Gastrocnemius medialis (tissue), 4 donors: ENCODE data around the gene ESYT2. TPM values are rescaled to one million over a fixed set of nuclear protein-coding genes. Genes with fewer than 3 reads are reported as not detected.

Source experiments
- ATAC-seq, 2 donors: fragments of 150-250 bp; one replicate each; pipeline ENCODE4 v1.9.1; 2016
- DNase-seq, 2 donors: peaks; one replicate each; pipeline ENCODE4 v3.0.0-alpha.2; 2019
- H3K27ac ChIP-seq, 4 donors: fragments of 200-600 bp; sonication (generic); 1 replicate in 1 of 4; 2 replicates in 3 of 4; pipeline ENCODE4 v1.5.1; 2016 to 2018; ENCODE audit warnings: mild to moderate bottlenecking in 2 of 4, moderate library complexity in 1 of 4
- H3K27me3 ChIP-seq, 3 donors: fragments of 200-600 bp; sonication (generic) in 2 of 3; 1 replicate in 1 of 3; 2 replicates in 2 of 3; pipeline versions ENCODE4 v1.5.1 to v1.6.0; 2016 to 2019; ENCODE audit warnings: mild to moderate bottlenecking in 1 of 3, moderate library complexity in 1 of 3
- H3K36me3 ChIP-seq, 2 donors: fragments of 200-600 bp; sonication (generic) in 1 of 2; one replicate each; pipeline ENCODE4 v1.5.1; 2017 to 2018
- H3K4me1 ChIP-seq, 2 donors: fragments of 200-600 bp; sonication (generic) in 1 of 2; one replicate each; pipeline ENCODE4 v1.5.1; 2016 to 2017; ENCODE audit warnings: mild to moderate bottlenecking in 2 of 2
- H3K4me3 ChIP-seq, 4 donors: fragments of 200-600 bp; sonication (generic) in 3 of 4; 1 replicate in 1 of 4; 2 replicates in 3 of 4; pipeline ENCODE4 v1.5.1; 2016 to 2019; ENCODE audit warnings: mild to moderate bottlenecking in 2 of 4
- H3K9me3 ChIP-seq, 3 donors: fragments of 200-600 bp; sonication (generic) in 2 of 3; 1 replicate in 1 of 3; 2 replicates in 2 of 3; pipeline ENCODE4 v1.5.1; 2016 to 2019
- CTCF ChIP-seq, 5 experiments: fragments of 450-650 bp in 3 of 5; fragments of 200-600 bp in 2 of 5; sonication (generic) in 2 of 5; IDR thresholded peaks in 4 of 5; conservative IDR thresholded peaks in 1 of 5; 1 replicate in 4 of 5; 2 replicates in 1 of 5; pipeline ENCODE4 v1.5.1; 2016 to 2019; ENCODE audit warnings: antibody characterized with exemption in 5 of 5, mild to moderate bottlenecking in 3 of 5, moderate library complexity in 3 of 5
- POLR2A ChIP-seq, 2 donors: fragments of 450-650 bp; IDR thresholded peaks; one replicate each; pipeline ENCODE4 v1.6.1; 2017; ENCODE audit warnings: antibody characterized with exemption in 2 of 2, mild to moderate bottlenecking in 2 of 2, moderate library complexity in 2 of 2
- in situ Hi-C, 4 donors: fragments of 200-750 bp; cut with MboI; loops; one replicate each; pipeline versions ENCODE4 v1.15.0 to v1.8.0; 2017; ENCODE audit warnings: low sequenced_read_pairs in 4 of 4
- intact Hi-C: fragments of 100-400 bp; cut with DNase I; formaldehyde crosslinking; loops from one replicate; pipeline ENCODE4 v1.15.1; 2023; ENCODE audit warnings: low total_unique reads
- total RNA-seq, 4 donors: library from RNA; depleted of rRNA; stranded (reverse); fragments of >200 nt; gene quantifications; one replicate each; pipeline versions ENCODE4 v1.1.0 to v1.2.3, GENCODE V29; 2016

ESYT2 gene
- total RNA-seq, 4 donors from 2014 or later, result 67.5 to 106 (median 74.7) TPM

GRCh38 chr7:158811461-158811860 is 17.8 kb downstream of the ESYT2 start:
- in situ Hi-C loops (no loop called here), intact Hi-C loops (no loop called here)
- Histone ChIP-seq H3K27ac (peak overlapping the region; percentile 57 to 77 (median 72)), H3K27me3 (no peaks in the 10 kb centered on the region), H3K36me3 (no peaks in the 10 kb centered on the region), H3K9me3 (no peaks in the 10 kb centered on the region), H3K4me3 (no peak overlapping the region), H3K4me1 (peaks cover 36 to 41% of the 10 kb centered on the region in 2 donors)
- DNase-seq, result peak in 1 of 2 donors; percentile 46
- TF ChIP-seq CTCF (IDR thresholded peaks at IDR 0.05 in 4 of 5, conservative IDR thresholded peaks at IDR 0.05 in 1 of 5) (no peak), POLR2A (IDR thresholded peaks at IDR 0.05) (no peak)
- peak; percentile 69 to 75 for ATAC-seq

DNA sequence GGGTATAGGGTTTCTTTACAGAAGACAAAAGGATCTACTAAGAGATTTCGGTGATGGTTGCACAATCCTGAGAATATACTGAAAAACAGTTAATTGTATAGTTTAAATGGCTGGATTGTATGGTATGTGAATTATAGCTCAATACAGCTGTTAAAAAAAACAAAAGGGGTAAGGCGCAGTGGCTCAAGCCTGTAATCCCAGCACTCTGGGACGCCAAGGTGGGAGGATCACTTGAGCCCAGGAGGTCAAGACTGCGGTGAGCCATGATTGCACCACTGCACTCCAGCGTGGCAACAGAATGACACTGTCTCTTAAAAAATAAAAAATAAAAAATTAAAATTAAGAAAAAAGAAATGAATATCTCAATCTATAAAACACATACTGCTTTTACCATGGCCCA is 18.5 kb downstream of the ESYT2 start:
- in situ Hi-C loops (no loop called here), intact Hi-C loops (no loop called here)
- Histone ChIP-seq H3K27ac (peak overlapping the region; percentile 57 to 77 (median 72)), H3K4me3 (no peak overlapping the region), H3K27me3 (no peaks in the 10 kb centered on the region), H3K9me3 (no peaks in the 10 kb centered on the region), H3K36me3 (no peaks in the 10 kb centered on the region), H3K4me1 (peaks cover 30 to 35% of the 10 kb centered on the region in 2 donors)
- ATAC-seq (no peak), DNase-seq (no peak)
- TF ChIP-seq CTCF (IDR thresholded peaks at IDR 0.05 in 4 of 5, conservative IDR thresholded peaks at IDR 0.05 in 1 of 5) (no peak), POLR2A (IDR thresholded peaks at IDR 0.05) (no peak)

DNA sequence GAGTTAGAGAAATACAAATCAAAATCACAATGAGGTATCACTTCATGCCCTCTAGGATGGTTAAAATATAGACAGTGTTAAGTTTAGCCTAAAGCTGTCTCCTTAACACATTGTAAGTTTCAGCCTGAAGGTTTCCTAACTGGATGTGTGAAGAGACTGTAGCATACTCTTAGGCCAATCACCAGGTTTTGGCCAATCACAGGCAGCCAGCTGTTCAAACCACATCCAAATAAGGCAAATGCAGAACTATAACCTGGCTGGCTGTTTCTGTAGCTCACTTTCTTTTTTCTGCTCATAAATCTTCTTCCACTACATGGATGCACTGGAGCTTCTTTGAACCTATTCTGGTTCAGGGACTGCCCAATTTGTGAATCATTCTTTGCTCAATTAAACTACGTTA is 19.7 kb downstream of the ESYT2 start:
- no peak for DNase-seq
- TF ChIP-seq POLR2A (IDR thresholded peaks at IDR 0.05) (no peak), CTCF (IDR thresholded peaks at IDR 0.05 in 4 of 5, conservative IDR thresholded peaks at IDR 0.05 in 1 of 5) (no peak)
- no peak for ATAC-seq
- in situ Hi-C loops, result no loop called here
- peak overlapping the region in 2 of 4 donors; percentile 7 to 19 for H3K27ac ChIP-seq
- intact Hi-C loops, result no loop called here
- no peaks in the 10 kb centered on the region for H3K36me3 ChIP-seq
- H3K27me3 ChIP-seq, result no peaks in the 10 kb centered on the region
- no peak overlapping the region for H3K4me3 ChIP-seq
- no peaks in the 10 kb centered on the region for H3K9me3 ChIP-seq
- peaks cover 22 to 27% of the 10 kb centered on the region in 2 donors for H3K4me1 ChIP-seq

GRCh38 chr7:158808126-158808525 is 21.2 kb downstream of the ESYT2 start:
- in situ Hi-C loops, result no loop called here
- H3K27ac ChIP-seq, result peak overlapping the region in 1 of 4 donors; percentile 31

More at GRCh38 chr7:158808126-158808525, 21.2 kb downstream of the ESYT2 start:
- no peak overlapping the region for H3K4me3 ChIP-seq
- TF ChIP-seq CTCF (IDR thresholded peaks at IDR 0.05 in 4 of 5, conservative IDR thresholded peaks at IDR 0.05 in 1 of 5) (no peak), POLR2A (IDR thresholded peaks at IDR 0.05) (no peak)
- H3K9me3 ChIP-seq, result no peaks in the 10 kb centered on the region
- no peak for ATAC-seq
- no peak for DNase-seq
- intact Hi-C loops, result no loop called here
- no peaks in the 10 kb centered on the region for H3K36me3 ChIP-seq
- peaks cover 20 to 24% of the 10 kb centered on the region in 2 donors for H3K4me1 ChIP-seq
- no peaks in the 10 kb centered on the region for H3K27me3 ChIP-seq
